Heart right ventricle (tissue), 16 donors: ENCODE results near the gene ALMS1. TPM values are rescaled to one million over a fixed set of nuclear protein-coding genes. Genes with fewer than 3 reads are reported as not detected.
"Not testable (repeated sequence)": the region's sequence is repeated elsewhere in the genome, so short reads cannot be mapped to it uniquely, and the experiment has no call there.

Experiments
- ATAC-seq, 8 donors: fragments of 200-7000 bp; cut with Tn5 transposase; one replicate each; pipeline ENCODE4 v1.9.1; 2020; ENCODE audit warnings: mild to moderate bottlenecking in 8 of 8, moderate library complexity in 8 of 8, moderate number of reproducible peaks in 1 of 8
- DNase-seq, 2 donors: peaks; one replicate each; pipeline ENCODE4 v3.0.0-alpha.2; 2020
- H3K27ac ChIP-seq, 10 donors: fragments of 200-600 bp; sonication (generic) in 2 of 10; one replicate each; pipeline versions ENCODE4 v1.5.0 to v1.8.0; 2020 to 2022; ENCODE audit warnings: mild to moderate bottlenecking in 3 of 10
- H3K27me3 ChIP-seq, 7 donors: fragments of 200-600 bp; one replicate each; pipeline ENCODE4 v1.8.0; 2021 to 2022; ENCODE audit warnings: mild to moderate bottlenecking in 2 of 7
- H3K36me3 ChIP-seq, 9 donors: fragments of 200-600 bp; sonication (generic) in 1 of 9; one replicate each; pipeline versions ENCODE4 v1.5.0 to v1.8.0; 2020 to 2022; ENCODE audit warnings: mild to moderate bottlenecking in 2 of 9
- H3K4me1 ChIP-seq, 9 donors: fragments of 200-600 bp; sonication (generic) in 1 of 9; one replicate each; pipeline versions ENCODE4 v1.5.0 to v1.8.0; 2020 to 2022; ENCODE audit warnings: mild to moderate bottlenecking in 4 of 9
- H3K4me3 ChIP-seq, 10 donors: fragments of 200-600 bp; sonication (generic) in 2 of 10; one replicate each; pipeline versions ENCODE4 v1.5.0 to v1.8.0; 2020 to 2022; ENCODE audit warnings: mild to moderate bottlenecking in 7 of 10, moderate library complexity in 2 of 10
- H3K9me3 ChIP-seq, 11 donors: fragments of 200-600 bp in 10 of 11; sonication (generic) in 2 of 11; one replicate each; pipeline versions ENCODE4 v1.5.0 to v1.8.0; 2013 to 2022; ENCODE audit warnings: mild to moderate bottlenecking in 2 of 11, control low read depth in 1 of 11, moderate library complexity in 1 of 11
- WGBS, 2 donors: extraction: QIAGEN DNeasy Blood & Tissue Kit; methylation state at CpG; one replicate each; pipeline ENCODE4 v1.1.7; 2013; ENCODE audit warnings: inconsistent platforms in 1 of 2; 5-methylcytosine and 5-hydroxymethylcytosine counted together
- intact Hi-C, 10 donors: fragments of 100-400 bp; cut with DNase I; formaldehyde crosslinking; loops; one replicate each; pipeline versions ENCODE4 v1.11.1 to v1.14.2; 2022
- polyA plus RNA-seq, 2 donors: library from polyadenylated mRNA; stranded (reverse); fragments of 200-250 nt; gene quantifications; one replicate each; pipeline ENCODE4 v1.2.3, GENCODE V29; 2013
- total RNA-seq, 10 donors: library from RNA; stranded (reverse); fragmentation: NEBNext Ultra II Directional in 3 of 10; extraction: Animal tissue kit (Norgen Biotek cat#: 25700) in 3 of 10; gene quantifications; one replicate each; pipeline versions ENCODE4 v1.2.1 to v1.2.4, GENCODE V29; 2021 to 2023
- TF ChIP-seq, protein P1 (sequence below), 9 donors: fragments of 200-600 bp; sonication (generic) in 2 of 9; IDR thresholded peaks; one replicate each; pipeline versions ENCODE4 v1.5.0 to v1.8.0; 2021 to 2022; ENCODE audit warnings: antibody characterized with exemption in 9 of 9, mild to moderate bottlenecking in 5 of 9, moderate library complexity in 1 of 9
- donor health status: Arrhythmogenic right ventricular cardiomyopathy.
- donor health status: ischemic (EF 13 %, LVEDD 7.1; RV severe dilation, severe dysfunction).
- donor health status: healthy with polysubstance abuse.
- donor health status: DM: no; HTN: yes; CAD: no.
- donor health status: DM: no; HTN: no; CAD: no.
- donor health status: ischemic (EF 25% LVEDD 6.9; RV normal size, moderate dysfunction).
- donor health status: ischemic (EF 25% LVEDD 5.7; RV mildly dilated, moderate dysfunction).
- donor health status: healthy.
- donor health status: DM: yes; HTN: yes; CAD: no.
- donor health status: Ischemic cardiomyopathy.
- donor health status: ischemic (EF 35%, LVEDD 5.7; RV mildly dilated, moderate dysfunction).
- donor health status: nonischemic (EF 11% LVEDD 7.7; RV severe dilation, severe dysfunction).
- donor health status: DM: yes; HTN: yes; CAD: no.
- donor health status: PGD.
- donor health status: ischemic (EF 29% LVEDD 5.4; RV normal size, mild dysfunction).
- donor health status: nonischemic (EF 23%, LVEDD 6.1; RV moderate dilation, normal function).

ALMS1 gene
- total and polyA plus RNA-seq, 12 donors = 3.8 to 16.9 (median 9.7) TPM

GRCh38 chr2:73640946-73641766 lies 255.5 kb downstream of the ALMS1 start:
- Histone ChIP-seq H3K27ac (no peak overlapping the region), H3K4me1 (peaks cover 0 to 5% (median 0%) of the 10 kb centered on the region in 9 donors), H3K4me3 (no peak overlapping the region), H3K36me3 (no peaks in the 10 kb centered on the region), H3K27me3 (no peaks in the 10 kb centered on the region), H3K9me3 (peaks cover 0 to 6% (median 0%) of the 10 kb centered on the region in 11 donors)
- WGBS, 2 donors = 89 to 90% methylated on average over 19 of the region's 19 CpGs
- TF ChIP-seq, protein P1, sequence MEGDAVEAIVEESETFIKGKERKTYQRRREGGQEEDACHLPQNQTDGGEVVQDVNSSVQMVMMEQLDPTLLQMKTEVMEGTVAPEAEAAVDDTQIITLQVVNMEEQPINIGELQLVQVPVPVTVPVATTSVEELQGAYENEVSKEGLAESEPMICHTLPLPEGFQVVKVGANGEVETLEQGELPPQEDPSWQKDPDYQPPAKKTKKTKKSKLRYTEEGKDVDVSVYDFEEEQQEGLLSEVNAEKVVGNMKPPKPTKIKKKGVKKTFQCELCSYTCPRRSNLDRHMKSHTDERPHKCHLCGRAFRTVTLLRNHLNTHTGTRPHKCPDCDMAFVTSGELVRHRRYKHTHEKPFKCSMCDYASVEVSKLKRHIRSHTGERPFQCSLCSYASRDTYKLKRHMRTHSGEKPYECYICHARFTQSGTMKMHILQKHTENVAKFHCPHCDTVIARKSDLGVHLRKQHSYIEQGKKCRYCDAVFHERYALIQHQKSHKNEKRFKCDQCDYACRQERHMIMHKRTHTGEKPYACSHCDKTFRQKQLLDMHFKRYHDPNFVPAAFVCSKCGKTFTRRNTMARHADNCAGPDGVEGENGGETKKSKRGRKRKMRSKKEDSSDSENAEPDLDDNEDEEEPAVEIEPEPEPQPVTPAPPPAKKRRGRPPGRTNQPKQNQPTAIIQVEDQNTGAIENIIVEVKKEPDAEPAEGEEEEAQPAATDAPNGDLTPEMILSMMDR (IDR thresholded peaks at IDR 0.05) = no peak
- ATAC-seq (peak in 1 of 8 donors; percentile 38), DNase-seq (no peak)
- intact Hi-C loops = no loop called here

DNA sequence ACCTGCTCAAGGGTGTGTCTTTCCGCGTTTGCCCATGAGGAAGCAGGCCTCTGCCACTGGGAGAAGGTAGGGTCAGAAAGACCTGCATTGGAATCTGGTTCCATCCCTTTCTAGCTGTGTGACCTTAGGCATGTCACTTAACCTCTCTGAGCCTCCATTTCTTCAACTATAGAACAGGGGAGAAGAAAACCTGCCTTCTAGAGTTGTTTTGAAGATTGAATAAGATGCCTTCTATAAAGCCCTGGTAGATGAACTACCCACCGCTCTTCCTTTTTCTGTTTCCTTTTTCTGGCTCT lies 256.1 kb downstream of the ALMS1 start:
- WGBS, 2 donors = 87 to 90% methylated on average over 3 of the region's 3 CpGs
- DNase-seq = no peak
- Histone ChIP-seq H3K9me3 (peaks cover 0 to 6% (median 0%) of the 10 kb centered on the region in 11 donors), H3K4me3 (no peak overlapping the region), H3K4me1 (peaks cover 0 to 5% (median 0%) of the 10 kb centered on the region in 9 donors), H3K36me3 (no peaks in the 10 kb centered on the region), H3K27ac (no peak overlapping the region), H3K27me3 (no peaks in the 10 kb centered on the region)
- intact Hi-C loops = no loop called here
- TF ChIP-seq, protein P1 (IDR thresholded peaks at IDR 0.05) = no peak
- no peak for ATAC-seq

DNA sequence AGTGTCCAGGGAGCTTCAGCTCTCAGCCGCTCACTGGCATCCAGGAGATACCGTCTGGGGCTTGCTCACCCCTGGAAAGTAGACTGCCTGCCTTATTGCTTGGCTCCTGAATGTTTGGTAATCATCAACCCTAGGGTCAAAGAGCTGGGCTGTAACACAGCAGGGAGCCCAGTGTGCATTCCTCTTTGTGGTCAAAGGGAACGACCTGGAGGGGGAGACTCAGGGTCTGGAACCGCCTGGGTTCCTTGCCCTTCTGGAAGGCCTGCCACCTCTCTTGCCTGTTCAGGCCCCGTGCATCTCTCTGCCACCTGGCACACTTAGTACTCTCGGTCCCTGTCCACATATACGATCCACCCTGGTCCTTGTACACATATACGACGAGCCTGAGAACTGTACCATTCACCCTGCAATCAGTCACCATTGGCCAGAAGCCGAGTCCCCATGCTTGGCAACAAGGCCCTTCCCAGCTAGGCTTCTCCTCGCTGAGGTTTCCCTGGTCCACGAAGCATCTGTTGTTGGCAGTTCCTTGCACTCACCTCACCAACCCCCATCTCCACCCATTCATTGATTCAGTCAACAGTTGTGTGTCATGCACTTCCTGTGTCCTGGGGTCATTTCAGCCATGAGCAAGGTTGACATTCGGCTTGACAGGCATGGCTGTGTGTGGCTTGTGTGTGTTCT lies 256.8 kb downstream of the ALMS1 start, which contains the start of gene NAT8:
TSS of gene NAT8 (minus strand) at position 85 of the 681 bp plus-strand sequence. CDS start 794 bp downstream, outside the sequence.
- TF ChIP-seq, protein P1 (IDR thresholded peaks at IDR 0.05) = no peak
- intact Hi-C loops = no loop called here
- Histone ChIP-seq H3K27ac (no peak within 1 kb of the TSS), H3K27me3 (no peaks in the 10 kb centered on the region), H3K4me1 (peaks cover 0 to 5% (median 0%) of the 10 kb centered on the region in 9 donors), H3K9me3 (peaks cover 0 to 6% (median 0%) of the 10 kb centered on the region in 11 donors), H3K4me3 (no peak within 1 kb of the TSS), H3K36me3 (no peaks in the 10 kb centered on the region)
- no peak for ATAC-seq
- DNase-seq = no peak
- 58 to 74% methylated on average over 13 of the region's 13 CpGs for WGBS, 2 donors

DNA sequence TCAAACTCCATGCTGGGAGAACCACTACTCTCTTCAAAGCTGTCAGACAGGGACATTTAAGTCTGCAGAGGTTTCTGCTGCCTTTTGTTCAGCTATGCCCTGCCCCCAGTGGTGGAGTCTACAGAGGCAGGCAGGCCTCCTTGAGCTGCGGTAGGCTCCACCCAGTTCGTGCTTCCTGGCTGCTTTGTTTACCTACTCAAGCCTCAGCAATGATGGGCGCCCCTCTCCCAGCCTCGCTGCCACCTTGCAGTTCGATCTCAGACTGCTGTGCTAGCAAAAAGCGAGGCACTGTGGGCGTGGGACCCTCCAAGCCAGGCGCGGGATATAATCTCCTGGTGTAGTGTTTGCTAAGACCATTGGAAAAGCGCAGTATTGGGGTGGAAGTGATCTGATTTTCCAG lies 262.1 kb downstream of the ALMS1 start:
- ATAC-seq, H3K4me1 ChIP-seq, H3K27me3 ChIP-seq, H3K36me3 ChIP-seq, H3K4me3 ChIP-seq, DNase-seq, intact Hi-C loops, H3K27ac ChIP-seq: not testable (repeated sequence)
- peaks cover 0 to 11% (median 0%) of the 10 kb centered on the region in 11 donors for H3K9me3 ChIP-seq
- WGBS, 2 donors = 88 to 89% methylated on average over 10 of the region's 10 CpGs
